Measurements from ENCODE around the gene HAUS2.

DNA sequence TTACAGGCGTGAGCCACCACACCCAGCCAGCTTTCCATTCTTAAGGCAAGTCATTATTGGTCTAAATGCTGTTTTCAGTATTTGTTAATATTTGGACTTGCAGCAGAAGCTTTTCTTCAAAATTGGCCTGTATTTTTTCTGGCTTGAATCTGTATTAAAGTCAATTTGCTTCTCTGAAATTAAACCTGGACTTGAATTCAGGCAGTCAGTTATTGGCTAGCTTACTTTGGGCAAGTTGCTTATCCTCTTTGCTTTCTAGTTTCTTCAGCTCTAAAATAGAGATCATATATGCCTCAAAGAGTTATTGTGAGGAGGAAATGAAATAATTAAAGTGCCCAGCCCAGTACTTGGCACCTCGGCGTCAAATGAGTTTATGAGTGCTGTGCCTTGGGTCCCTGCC, 44.1 kb downstream of the HAUS2 start:
- TF ChIP-seq YY1 (IDR thresholded peaks at IDR 0.05; ENCODE audit: extremely low read depth, insufficient replicate concordance, low read depth, low read length) (no peak), POLR2A (IDR thresholded peaks at IDR 0.05; ENCODE audit: borderline replicate concordance, extremely low read depth, insufficient read depth, insufficient read length) (no peak), EZH2 (IDR thresholded peaks at IDR 0.05) (no peak), EZH2phosphoT487 (IDR thresholded peaks at IDR 0.05; ENCODE audit: borderline replicate concordance) (no peak), RAD21 (IDR thresholded peaks at IDR 0.05; ENCODE audit: low read depth) (no peak), ZFX (IDR thresholded peaks at IDR 0.05) (no peak), POLR2AphosphoS5 (IDR thresholded peaks at IDR 0.05; ENCODE audit: low read depth, low read length) (no peak), FOSL1 (IDR thresholded peaks at IDR 0.05; ENCODE audit: low read depth) (no peak)
- TF ChIP-seq, protein P1, sequence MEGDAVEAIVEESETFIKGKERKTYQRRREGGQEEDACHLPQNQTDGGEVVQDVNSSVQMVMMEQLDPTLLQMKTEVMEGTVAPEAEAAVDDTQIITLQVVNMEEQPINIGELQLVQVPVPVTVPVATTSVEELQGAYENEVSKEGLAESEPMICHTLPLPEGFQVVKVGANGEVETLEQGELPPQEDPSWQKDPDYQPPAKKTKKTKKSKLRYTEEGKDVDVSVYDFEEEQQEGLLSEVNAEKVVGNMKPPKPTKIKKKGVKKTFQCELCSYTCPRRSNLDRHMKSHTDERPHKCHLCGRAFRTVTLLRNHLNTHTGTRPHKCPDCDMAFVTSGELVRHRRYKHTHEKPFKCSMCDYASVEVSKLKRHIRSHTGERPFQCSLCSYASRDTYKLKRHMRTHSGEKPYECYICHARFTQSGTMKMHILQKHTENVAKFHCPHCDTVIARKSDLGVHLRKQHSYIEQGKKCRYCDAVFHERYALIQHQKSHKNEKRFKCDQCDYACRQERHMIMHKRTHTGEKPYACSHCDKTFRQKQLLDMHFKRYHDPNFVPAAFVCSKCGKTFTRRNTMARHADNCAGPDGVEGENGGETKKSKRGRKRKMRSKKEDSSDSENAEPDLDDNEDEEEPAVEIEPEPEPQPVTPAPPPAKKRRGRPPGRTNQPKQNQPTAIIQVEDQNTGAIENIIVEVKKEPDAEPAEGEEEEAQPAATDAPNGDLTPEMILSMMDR (IDR thresholded peaks at IDR 0.05 in 2 of 3, conservative IDR thresholded peaks at IDR 0.05 in 1 of 3; ENCODE audit: borderline replicate concordance in 1 of 3, insufficient read depth in 1 of 3, low read depth in 2 of 3, low read length in 2 of 3), result no peak
- TF ChIP-seq, protein P2, sequence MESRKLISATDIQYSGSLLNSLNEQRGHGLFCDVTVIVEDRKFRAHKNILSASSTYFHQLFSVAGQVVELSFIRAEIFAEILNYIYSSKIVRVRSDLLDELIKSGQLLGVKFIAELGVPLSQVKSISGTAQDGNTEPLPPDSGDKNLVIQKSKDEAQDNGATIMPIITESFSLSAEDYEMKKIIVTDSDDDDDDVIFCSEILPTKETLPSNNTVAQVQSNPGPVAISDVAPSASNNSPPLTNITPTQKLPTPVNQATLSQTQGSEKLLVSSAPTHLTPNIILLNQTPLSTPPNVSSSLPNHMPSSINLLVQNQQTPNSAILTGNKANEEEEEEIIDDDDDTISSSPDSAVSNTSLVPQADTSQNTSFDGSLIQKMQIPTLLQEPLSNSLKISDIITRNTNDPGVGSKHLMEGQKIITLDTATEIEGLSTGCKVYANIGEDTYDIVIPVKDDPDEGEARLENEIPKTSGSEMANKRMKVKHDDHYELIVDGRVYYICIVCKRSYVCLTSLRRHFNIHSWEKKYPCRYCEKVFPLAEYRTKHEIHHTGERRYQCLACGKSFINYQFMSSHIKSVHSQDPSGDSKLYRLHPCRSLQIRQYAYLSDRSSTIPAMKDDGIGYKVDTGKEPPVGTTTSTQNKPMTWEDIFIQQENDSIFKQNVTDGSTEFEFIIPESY (IDR thresholded peaks at IDR 0.05; ENCODE audit: extremely low read depth, insufficient replicate concordance, low read length), result no peak
- TF ChIP-seq, protein P3, sequence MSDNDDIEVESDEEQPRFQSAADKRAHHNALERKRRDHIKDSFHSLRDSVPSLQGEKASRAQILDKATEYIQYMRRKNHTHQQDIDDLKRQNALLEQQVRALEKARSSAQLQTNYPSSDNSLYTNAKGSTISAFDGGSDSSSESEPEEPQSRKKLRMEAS (IDR thresholded peaks at IDR 0.05), result no peak
- TF ChIP-seq, protein P4, sequence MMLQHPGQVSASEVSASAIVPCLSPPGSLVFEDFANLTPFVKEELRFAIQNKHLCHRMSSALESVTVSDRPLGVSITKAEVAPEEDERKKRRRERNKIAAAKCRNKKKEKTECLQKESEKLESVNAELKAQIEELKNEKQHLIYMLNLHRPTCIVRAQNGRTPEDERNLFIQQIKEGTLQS (IDR thresholded peaks at IDR 0.05), result no peak
